B cell (primary cell): ENCODE data around the gene ADAMTS18. TPM values are rescaled to one million over a fixed set of nuclear protein-coding genes. Genes with fewer than 3 reads are reported as not detected.
A peak's percentile ranks its signal among the peaks of the same experiment; 100 is the strongest.

ENCODE experiments used
- ATAC-seq: fragments of 200-7000 bp; cut with Tn5 transposase; one replicate; pipeline ENCODE4 v1.10.0; 2021; ENCODE audit warnings: low read depth, mild to moderate bottlenecking, moderate number of reproducible peaks, moderate library complexity
- CTCF ChIA-PET: fragments of 350-600 bp; sonication (Branson Sonifier 250); formaldehyde crosslinking; loops from one replicate; lab custom pipeline; 2021; ENCODE audit warnings: antibody characterized with exemption, inconsistent platforms; lab: Charles Lee
- POLR2A ChIA-PET: fragments of 350-600 bp; sonication (Branson Sonifier 250); formaldehyde crosslinking; loops from one replicate; lab custom pipeline; 2021; ENCODE audit warnings: antibody characterized with exemption; lab: Charles Lee
- DNase-seq: peaks from one replicate; pipeline ENCODE4 v3.0.0; 2013
- H2AFZ ChIP-seq: 2 replicates; pipeline ENCODE4 v1.6.1; 2012; ENCODE audit warnings: mild to moderate bottlenecking, low read depth, low read length; ENCODE audit not compliant: insufficient read depth, poor library complexity, severe bottlenecking
- H3K27ac ChIP-seq, 2 donors: 1 replicate in 1 of 2; 2 replicates in 1 of 2; pipeline ENCODE4 v1.5.1; 2012 to 2013; ENCODE audit warnings: low read length in 2 of 2, mild to moderate bottlenecking in 2 of 2, moderate library complexity in 1 of 2
- H3K27me3 ChIP-seq, 4 experiments: fragments of 200-600 bp in 1 of 4; sonication (generic) in 1 of 4; replicated peaks in 1 of 4; 1 replicate in 2 of 4; 2 replicates in 2 of 4; pipeline versions ENCODE4 v1.6.1 to v1.7.0; 2013 to 2016; ENCODE audit warnings: low read length in 3 of 4, mild to moderate bottlenecking in 2 of 4, mixed read lengths in 1 of 4, moderate library complexity in 1 of 4; ENCODE audit not compliant: insufficient read depth in 4 of 4, control insufficient read depth in 3 of 4; ENCODE audit errors: control extremely low read depth in 1 of 4
- H3K36me3 ChIP-seq, 2 experiments: replicated peaks in 1 of 2; 1 replicate in 1 of 2; 2 replicates in 1 of 2; pipeline versions ENCODE4 v1.6.1 to v1.7.1; 2013; ENCODE audit warnings: low read length in 1 of 2; ENCODE audit not compliant: insufficient read depth in 2 of 2, control insufficient read depth in 1 of 2; ENCODE audit errors: control extremely low read depth in 1 of 2, extremely low read depth in 1 of 2
- H3K4me1 ChIP-seq, 2 donors: fragments of 200-600 bp in 1 of 2; sonication (generic) in 1 of 2; 1 replicate in 1 of 2; 2 replicates in 1 of 2; pipeline versions ENCODE4 v1.5.1 to v1.6.1; 2013 to 2017; ENCODE audit warnings: low read length in 2 of 2; ENCODE audit not compliant: control insufficient read depth in 2 of 2, insufficient read depth in 2 of 2
- H3K4me2 ChIP-seq: replicated peaks from 2 replicates; pipeline ENCODE3; 2012; ENCODE audit warnings: mild to moderate bottlenecking, low read depth, low read length; ENCODE audit not compliant: poor library complexity, severe bottlenecking
- H3K4me3 ChIP-seq, 5 experiments: fragments of 200-600 bp in 1 of 5; sonication (generic) in 1 of 5; 1 replicate in 3 of 5; 2 replicates in 2 of 5; pipeline versions ENCODE4 v1.5.1 to v1.7.0; 2011 to 2016; ENCODE audit warnings: low read length in 4 of 5, mild to moderate bottlenecking in 4 of 5, low read depth in 2 of 5, control low read depth in 1 of 5, moderate library complexity in 1 of 5; ENCODE audit not compliant: insufficient read depth in 1 of 5; ENCODE audit errors: control extremely low read depth in 1 of 5, extremely low read depth in 1 of 5
- H3K79me2 ChIP-seq: fragments of 200-600 bp; sonication (generic); one replicate; pipeline ENCODE4 v1.6.0; 2016; ENCODE audit warnings: low read length; ENCODE audit not compliant: control insufficient read depth, insufficient read depth
- H3K9ac ChIP-seq: fragments of 200-600 bp; sonication (generic); 2 replicates; pipeline ENCODE4 v1.6.1; 2017; ENCODE audit warnings: mild to moderate bottlenecking, low read length, moderate library complexity
- H3K9me3 ChIP-seq, 3 donors: one replicate each; pipeline versions ENCODE4 v1.6.1 to v1.7.1; 2013; ENCODE audit warnings: low read length in 2 of 3; ENCODE audit not compliant: control insufficient read depth in 2 of 3, insufficient read depth in 1 of 3; ENCODE audit errors: control extremely low read depth in 1 of 3
- H4K20me1 ChIP-seq: 2 replicates; pipeline ENCODE4 v1.6.0; 2012; ENCODE audit warnings: mild to moderate bottlenecking, low read length; ENCODE audit not compliant: insufficient read depth, control insufficient read depth, poor library complexity, severe bottlenecking
- H3K27ac Mint-ChIP-seq: one replicate; pipeline ENCODE4 v1.8.0; 2021; ENCODE audit warnings: mixed read lengths
- H3K27me3 Mint-ChIP-seq: one replicate; pipeline ENCODE4 v1.8.0; 2021; ENCODE audit warnings: mixed read lengths
- H3K4me1 Mint-ChIP-seq: one replicate; pipeline ENCODE4 v1.8.0; 2021; ENCODE audit warnings: mixed read lengths
- H3K4me3 Mint-ChIP-seq: one replicate; pipeline ENCODE4 v1.8.0; 2021; ENCODE audit warnings: mixed read lengths
- H3K9me3 Mint-ChIP-seq: one replicate; pipeline ENCODE4 v1.8.0; 2022; ENCODE audit warnings: mixed read lengths; ENCODE audit not compliant: insufficient read depth
- EZH2 ChIP-seq: IDR thresholded peaks from 2 replicates; pipeline ENCODE4 v1.6.1; 2012; ENCODE audit warnings: borderline replicate concordance, low read depth, mild to moderate bottlenecking, moderate library complexity, low read length; ENCODE audit not compliant: insufficient read depth, poor library complexity, severe bottlenecking
- WGBS: methylation state at CpG from one replicate; pipeline ENCODE4 v1.1.5; 2013; ENCODE audit warnings: missing lambda C conversion rate; ENCODE audit not compliant: insufficient coverage; 5-methylcytosine and 5-hydroxymethylcytosine counted together
- intact Hi-C: fragments of 100-400 bp; cut with micrococcal nuclease; formaldehyde crosslinking; loops from one replicate; pipeline ENCODE4 v1.10.0; 2022
- polyA plus RNA-seq: library from polyadenylated mRNA; depleted of rRNA; stranded (reverse); fragments of >200 nt; gene quantifications from 2 replicates; pipeline ENCODE4 v1.2.3, GENCODE V29; 2012
- total RNA-seq, 2 donors: library from RNA; stranded (reverse); fragments of 120-200 nt in 1 of 2; gene quantifications; 1 replicate in 1 of 2; 2 replicates in 1 of 2; pipeline versions ENCODE4 v1.2.3 to v1.2.4, GENCODE V29; 2013 to 2022
- TF ChIP-seq, protein P1 (sequence below): fragments of 200-600 bp; IDR thresholded peaks from one replicate; pipeline ENCODE4 v1.8.0; 2022; ENCODE audit warnings: antibody characterized with exemption, mild to moderate bottlenecking

ADAMTS18 gene
- total and polyA plus RNA-seq, 2 donors (not counting 1 experiment from before 2014, with no cell fraction given), result not detected

DNA sequence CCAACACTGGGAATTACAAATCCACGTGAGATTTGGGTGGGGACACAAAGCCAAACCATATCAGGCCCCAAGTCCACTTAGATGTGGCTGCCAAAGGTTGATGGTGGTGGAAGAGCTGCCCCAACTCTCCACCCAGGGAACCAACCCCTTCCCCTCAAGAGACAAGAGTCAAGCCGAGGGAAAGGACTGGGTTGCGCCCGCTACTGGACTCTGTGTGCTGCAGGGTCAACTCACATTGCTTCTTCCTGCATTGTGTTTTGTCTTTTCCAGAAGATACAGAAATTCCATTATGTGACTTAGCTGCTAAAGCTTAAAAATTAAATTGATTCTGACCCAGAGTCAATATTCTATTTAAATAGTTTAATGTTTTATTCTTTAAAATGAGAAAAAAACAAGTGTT lies 58.5 kb downstream of the ADAMTS18 start:
- Mint-ChIP-seq H3K27ac (no peak overlapping the region), H3K4me3 (no peak overlapping the region), H3K4me1 (no peaks in the 10 kb centered on the region), H3K9me3 (no peaks in the 10 kb centered on the region), H3K27me3 (peaks cover 3% of the 10 kb centered on the region)
- Histone ChIP-seq H3K9ac (no peak overlapping the region), H3K4me3 (no peak overlapping the region), H3K79me2 (no peaks in the 10 kb centered on the region), H3K9me3 (no peaks in the 10 kb centered on the region), H3K36me3 (no peaks in the 10 kb centered on the region), H3K4me2 (no peak overlapping the region), H3K4me1 (no peaks in the 10 kb centered on the region), H4K20me1 (no peaks in the 10 kb centered on the region), H2AFZ (no peak overlapping the region), H3K27me3 (peaks cover 0 to 2% (median 0%) of the 10 kb centered on the region in 4 experiments), H3K27ac (no peak overlapping the region)
- intact Hi-C loops, result no loop called here
- ATAC-seq (no peak), DNase-seq (peak; percentile 7)
- WGBS, result 75% methylated on average over 3 of the region's 4 CpGs
- ChIA-PET CTCF (interaction anchor here (0.7 kb wide), 3 partner anchors 23 to 166 kb away, joined by 3 to 4 read pairs (median 3); no protein-coding TSS in a partner anchor), POLR2A (no interaction called here)
- TF ChIP-seq, protein P1, sequence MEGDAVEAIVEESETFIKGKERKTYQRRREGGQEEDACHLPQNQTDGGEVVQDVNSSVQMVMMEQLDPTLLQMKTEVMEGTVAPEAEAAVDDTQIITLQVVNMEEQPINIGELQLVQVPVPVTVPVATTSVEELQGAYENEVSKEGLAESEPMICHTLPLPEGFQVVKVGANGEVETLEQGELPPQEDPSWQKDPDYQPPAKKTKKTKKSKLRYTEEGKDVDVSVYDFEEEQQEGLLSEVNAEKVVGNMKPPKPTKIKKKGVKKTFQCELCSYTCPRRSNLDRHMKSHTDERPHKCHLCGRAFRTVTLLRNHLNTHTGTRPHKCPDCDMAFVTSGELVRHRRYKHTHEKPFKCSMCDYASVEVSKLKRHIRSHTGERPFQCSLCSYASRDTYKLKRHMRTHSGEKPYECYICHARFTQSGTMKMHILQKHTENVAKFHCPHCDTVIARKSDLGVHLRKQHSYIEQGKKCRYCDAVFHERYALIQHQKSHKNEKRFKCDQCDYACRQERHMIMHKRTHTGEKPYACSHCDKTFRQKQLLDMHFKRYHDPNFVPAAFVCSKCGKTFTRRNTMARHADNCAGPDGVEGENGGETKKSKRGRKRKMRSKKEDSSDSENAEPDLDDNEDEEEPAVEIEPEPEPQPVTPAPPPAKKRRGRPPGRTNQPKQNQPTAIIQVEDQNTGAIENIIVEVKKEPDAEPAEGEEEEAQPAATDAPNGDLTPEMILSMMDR, result no peak
- TF ChIP-seq EZH2, result no peak

DNA sequence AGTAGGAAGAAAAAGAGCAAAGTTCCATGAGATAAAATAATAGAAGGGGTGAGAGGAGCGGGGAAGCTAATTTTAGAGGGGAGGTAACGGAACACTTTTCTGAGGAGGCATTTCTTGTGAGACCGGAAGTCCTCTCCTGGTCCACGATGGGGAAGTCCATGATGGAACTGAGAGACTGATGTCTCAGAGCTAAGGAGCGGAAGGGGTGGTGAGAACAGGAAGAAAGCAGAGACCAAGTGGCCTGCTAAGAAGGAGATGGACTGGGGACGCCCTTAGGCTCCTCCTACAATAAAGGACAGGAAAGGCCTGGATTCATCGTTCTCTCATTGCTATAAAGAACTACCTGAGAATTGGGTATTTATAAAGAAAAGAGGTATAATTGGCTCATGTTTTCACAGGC lies 59.4 kb downstream of the ADAMTS18 start:
- ChIA-PET CTCF (no interaction called here), POLR2A (no interaction called here)
- H3K9me3 Mint-ChIP-seq, result no peaks in the 10 kb centered on the region

More for the DNA sequence above, 59.4 kb downstream of the ADAMTS18 start:
- ATAC-seq, result no peak
- Histone ChIP-seq H3K4me1 (no peaks in the 10 kb centered on the region), H3K4me3 (no peak overlapping the region), H3K4me2 (no peak overlapping the region), H3K9me3 (no peaks in the 10 kb centered on the region), H3K36me3 (no peaks in the 10 kb centered on the region), H4K20me1 (no peaks in the 10 kb centered on the region), H3K27ac (no peak overlapping the region), H2AFZ (no peak overlapping the region), H3K79me2 (no peaks in the 10 kb centered on the region), H3K27me3 (peaks cover 0 to 2% (median 0%) of the 10 kb centered on the region in 4 experiments), H3K9ac (no peak overlapping the region)
- Mint-ChIP-seq H3K27me3 (peaks cover 8% of the 10 kb centered on the region), H3K27ac (no peak overlapping the region), H3K4me3 (no peak overlapping the region), H3K4me1 (no peaks in the 10 kb centered on the region)
- TF ChIP-seq EZH2, result no peak
- TF ChIP-seq, protein P1, result no peak
- intact Hi-C loops, result no loop called here
- DNase-seq, result no peak
- WGBS, result 89% methylated on average over 4 of the region's 7 CpGs
